Measurements from ENCODE around the gene TTC27. TPM values are rescaled to one million over a fixed set of nuclear protein-coding genes. Genes with fewer than 3 reads are reported as not detected.
"Not testable (repeated sequence)": the region's sequence is repeated elsewhere in the genome, so short reads cannot be mapped to it uniquely, and the experiment has no call there.

Gene TTC27
- total RNA-seq, 2 donors from 2014 or later: 11.9 to 23.2 TPM

- Histone ChIP-seq H3K9me3 (no peaks in the 10 kb centered on the region), H3K4me1 (ENCODE audit: control insufficient read depth in 1 of 2, low read depth in 2 of 2) (no peaks in the 10 kb centered on the region), H3K27ac (no peak overlapping the region), H3K36me3 (no peaks in the 10 kb centered on the region), H3K4me3 (no peak overlapping the region), H3K27me3 (replicated peaks; ENCODE audit: insufficient read depth) (no peaks in the 10 kb centered on the region)
- DNase-seq (ENCODE audit: low spot score): no peak
- TF ChIP-seq CTCF (IDR thresholded peaks at IDR 0.05): no peak
- ATAC-seq (ENCODE audit: insufficient number of reproducible peaks, low FRiP score, low read depth): no peak
Measured at GRCh38 chr2:32841931-32842898, 214.4 kb downstream of the TTC27 start.

DNA sequence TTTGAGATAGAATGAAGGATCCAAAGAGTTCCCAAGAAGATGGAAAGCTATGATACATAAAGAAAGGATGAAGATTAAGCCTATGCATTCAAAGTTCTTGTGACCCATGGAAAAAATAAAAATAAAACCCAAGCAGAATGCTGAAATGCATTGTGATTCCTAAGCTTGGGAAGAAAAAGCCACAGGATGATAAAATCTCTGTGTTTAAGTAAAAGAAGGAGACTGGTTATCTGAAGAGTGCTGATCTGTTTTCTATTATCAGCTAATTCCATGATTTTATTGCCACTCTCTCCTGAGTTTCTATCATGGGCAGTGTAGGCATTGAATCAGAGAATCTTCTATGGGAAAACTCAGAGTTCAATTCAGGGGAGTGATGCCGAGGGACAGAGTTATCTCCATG is 215.8 kb downstream of the TTC27 start:
- ATAC-seq (ENCODE audit: insufficient number of reproducible peaks, low FRiP score, low read depth) (no peak), DNase-seq (ENCODE audit: low spot score) (no peak)
- Histone ChIP-seq H3K4me1 (ENCODE audit: control insufficient read depth in 1 of 2, low read depth in 2 of 2) (no peaks in the 10 kb centered on the region), H3K9me3 (no peaks in the 10 kb centered on the region), H3K27me3 (replicated peaks; ENCODE audit: insufficient read depth) (no peaks in the 10 kb centered on the region), H3K36me3 (no peaks in the 10 kb centered on the region), H3K4me3 (no peak overlapping the region), H3K27ac (no peak overlapping the region)
- no peak for TF ChIP-seq CTCF (IDR thresholded peaks at IDR 0.05)

DNA sequence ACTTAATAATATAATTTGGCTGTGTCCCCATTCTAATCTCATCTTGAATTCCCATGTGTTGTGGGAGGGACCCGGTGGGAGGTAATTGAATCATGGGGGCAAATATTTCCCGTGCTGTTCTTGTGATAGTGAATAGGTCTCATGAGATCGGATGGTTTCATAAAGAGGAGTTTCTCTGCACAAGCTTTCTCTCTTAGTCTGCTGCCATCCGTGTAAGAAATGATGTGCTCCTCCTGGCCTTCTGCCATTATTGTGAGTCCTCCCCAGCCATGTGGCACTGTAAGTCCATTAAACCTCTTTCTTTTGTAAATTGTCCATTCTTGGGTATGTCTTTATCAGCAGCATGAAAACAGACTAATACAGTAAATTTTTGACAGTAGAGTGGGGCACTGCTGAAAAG is 216.4 kb downstream of the TTC27 start:
- DNase-seq (ENCODE audit: low spot score) (no peak), ATAC-seq (ENCODE audit: insufficient number of reproducible peaks, low FRiP score, low read depth) (no peak)
- H3K4me3 ChIP-seq: no peak overlapping the region
- H3K4me1 ChIP-seq (ENCODE audit: control insufficient read depth in 1 of 2, low read depth in 2 of 2): no peaks in the 10 kb centered on the region
- no peaks in the 10 kb centered on the region for H3K27me3 ChIP-seq (replicated peaks; ENCODE audit: insufficient read depth)
- TF ChIP-seq CTCF (IDR thresholded peaks at IDR 0.05): no peak
- no peaks in the 10 kb centered on the region for H3K36me3 ChIP-seq
- H3K9me3 ChIP-seq: no peaks in the 10 kb centered on the region
- H3K27ac ChIP-seq: no peak overlapping the region

DNA sequence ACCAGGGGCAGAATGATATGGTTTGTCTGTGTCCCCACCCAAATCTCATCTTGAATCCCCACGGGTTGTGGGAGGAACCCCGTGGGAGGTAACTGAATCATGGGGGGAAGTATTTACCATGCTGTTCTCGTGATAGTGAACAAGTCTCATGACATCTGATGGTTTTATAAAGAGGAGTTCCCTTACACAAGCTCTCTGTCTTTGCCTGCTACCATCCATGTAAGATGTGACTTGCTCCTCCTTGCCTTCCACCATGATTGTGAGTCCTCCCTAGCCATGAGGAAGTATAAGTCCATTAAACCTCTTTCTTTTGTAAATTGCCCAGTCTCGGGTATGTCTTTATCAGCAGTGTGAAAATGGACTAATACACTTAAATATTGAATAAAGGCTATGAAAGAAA is 218.4 kb downstream of the TTC27 start:
- not testable (repeated sequence) for H3K4me3 ChIP-seq; ATAC-seq (ENCODE audit: insufficient number of reproducible peaks, low FRiP score, low read depth); H3K36me3 ChIP-seq; H3K27ac ChIP-seq; DNase-seq (ENCODE audit: low spot score); H3K9me3 ChIP-seq; H3K4me1 ChIP-seq (ENCODE audit: control insufficient read depth in 1 of 2, low read depth in 2 of 2); H3K27me3 ChIP-seq (replicated peaks; ENCODE audit: insufficient read depth)

- H3K36me3 ChIP-seq: no peaks in the 10 kb centered on the region
- ATAC-seq (ENCODE audit: insufficient number of reproducible peaks, low FRiP score, low read depth) (no peak), DNase-seq (ENCODE audit: low spot score) (no peak)
- H3K27me3 ChIP-seq (replicated peaks; ENCODE audit: insufficient read depth): no peaks in the 10 kb centered on the region
- no peaks in the 10 kb centered on the region for H3K4me1 ChIP-seq (ENCODE audit: control insufficient read depth in 1 of 2, low read depth in 2 of 2)
- no peaks in the 10 kb centered on the region for H3K9me3 ChIP-seq
- no peak overlapping the region for H3K27ac ChIP-seq
- TF ChIP-seq CTCF (IDR thresholded peaks at IDR 0.05): no peak
- no peak overlapping the region for H3K4me3 ChIP-seq
Measured at GRCh38 chr2:32847734-32848133, 219.9 kb downstream of the TTC27 start.

All from thoracic aorta (tissue), 2 donors.